Measurements from ENCODE around the gene RAI2. TPM values are rescaled to one million over a fixed set of nuclear protein-coding genes. Genes with fewer than 3 reads are reported as not detected.

The RAI2 gene
- total RNA-seq, 3 donors from 2014 or later = 3.6 to 20.7 (median 4.7) TPM

DNA sequence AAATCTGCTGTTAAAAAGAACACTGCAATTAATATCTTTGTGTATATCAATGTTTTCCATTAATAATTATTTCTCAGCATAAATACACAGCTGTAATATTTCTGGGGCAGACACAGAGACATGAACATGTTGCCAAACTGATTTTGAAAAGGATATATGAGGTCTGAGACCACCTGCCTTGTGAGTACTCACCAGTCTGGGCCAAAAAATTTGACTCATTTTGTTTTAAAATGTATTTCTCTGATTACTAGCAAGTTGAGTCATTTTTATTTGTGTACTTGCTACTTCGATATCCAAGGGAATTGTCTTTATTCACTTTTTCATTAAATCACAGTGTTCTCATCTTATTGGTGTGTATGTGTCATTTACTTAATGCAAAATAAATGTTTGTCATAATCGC lies 8.5 kb upstream of the RAI2 start:
- no peaks in the 10 kb centered on the region for H3K4me1 ChIP-seq (ENCODE audit: low read depth)
- no peak overlapping the region for H3K4me3 ChIP-seq
- ATAC-seq (no peak), DNase-seq (no peak)
- no peaks in the 10 kb centered on the region for H3K36me3 ChIP-seq (ENCODE audit: low read depth)
- no peak for TF ChIP-seq CTCF (IDR thresholded peaks at IDR 0.05)
- intact Hi-C loops (cut with DNase I, micrococcal nuclease) = no loop called here
- no peaks in the 10 kb centered on the region for H3K9me3 ChIP-seq

DNA sequence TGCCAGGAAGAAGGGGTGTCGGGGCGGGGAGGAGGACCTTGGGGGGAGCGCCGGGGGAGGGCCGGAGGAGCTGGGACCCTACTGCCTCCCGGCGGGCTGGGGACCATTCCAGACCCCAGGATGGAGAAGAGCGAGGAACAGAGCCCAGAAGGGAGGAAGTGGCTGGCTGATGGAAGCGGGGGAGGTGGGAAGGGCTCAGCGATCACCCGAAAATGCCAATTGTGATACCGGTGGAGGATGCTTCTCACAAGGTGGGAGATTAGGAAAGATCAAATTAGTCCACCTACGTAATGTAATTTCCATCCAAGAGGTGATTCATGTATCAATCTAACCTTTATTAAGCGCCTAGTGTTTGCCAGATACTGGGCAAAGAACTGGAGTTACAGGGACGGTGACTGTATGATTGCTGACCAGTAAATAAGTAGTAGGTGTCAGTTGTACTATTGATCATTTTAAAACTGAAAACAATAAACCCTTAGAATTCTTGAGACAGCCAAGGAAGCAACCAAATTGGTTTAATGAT lies 452 bp upstream of the RAI2 start:
- no peak for DNase-seq
- TF ChIP-seq CTCF (IDR thresholded peaks at IDR 0.05) = no peak
- intact Hi-C loops (cut with DNase I, micrococcal nuclease) = no loop called here
- H3K4me1 ChIP-seq (ENCODE audit: low read depth) = no peaks in the 10 kb centered on the region
- no peaks in the 10 kb centered on the region for H3K36me3 ChIP-seq (ENCODE audit: low read depth)
- H3K4me3 ChIP-seq = no peak overlapping the region
- no peak for ATAC-seq
- no peaks in the 10 kb centered on the region for H3K9me3 ChIP-seq

DNA sequence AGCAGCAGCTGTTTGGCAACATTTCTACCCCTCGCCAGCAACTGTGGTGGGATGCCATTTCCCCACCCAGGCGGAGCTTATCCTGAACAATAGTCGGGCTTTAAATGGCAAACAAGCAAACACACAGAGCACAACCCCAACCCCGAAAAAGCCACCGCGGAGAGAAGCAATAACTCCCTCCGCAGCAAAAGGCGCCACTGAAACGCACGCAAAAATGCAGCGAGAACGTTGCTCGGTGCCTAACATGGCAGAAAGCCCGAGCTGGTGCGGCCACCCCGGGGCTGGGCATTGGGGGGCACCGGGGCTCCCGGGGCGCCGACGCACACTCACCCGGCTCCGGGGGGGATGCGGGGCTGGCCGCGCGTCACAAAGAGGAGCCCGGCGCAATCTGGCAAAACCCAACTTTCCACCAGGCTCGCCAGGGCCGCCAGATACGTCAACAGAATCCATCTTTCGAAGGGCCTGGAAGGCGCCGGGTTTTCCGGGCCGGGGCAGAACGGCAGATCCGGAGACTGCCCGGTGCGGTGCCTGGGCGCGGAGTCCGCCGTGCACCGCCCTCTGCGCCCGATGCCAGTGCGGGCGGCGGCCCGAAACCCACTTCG lies 818 bp downstream of the RAI2 start:
- no peak for TF ChIP-seq CTCF (IDR thresholded peaks at IDR 0.05)
- H3K36me3 ChIP-seq (ENCODE audit: low read depth) = no peaks in the 10 kb centered on the region
- intact Hi-C loops (cut with DNase I, micrococcal nuclease) = no loop called here
- peak; percentile 7 for ATAC-seq
- DNase-seq = peak in 2 of 3 donors; percentile 9 to 28
- H3K9me3 ChIP-seq = no peaks in the 10 kb centered on the region
- H3K4me3 ChIP-seq = no peak overlapping the region
- H3K4me1 ChIP-seq (ENCODE audit: low read depth) = no peaks in the 10 kb centered on the region

- TF ChIP-seq CTCF (IDR thresholded peaks at IDR 0.05) = no peak
- DNase-seq (peak in 2 of 3 donors; percentile 46 to 47), ATAC-seq (peak; percentile 62)
- H3K4me1 ChIP-seq (ENCODE audit: low read depth) = no peaks in the 10 kb centered on the region
- H3K4me3 ChIP-seq = no peak overlapping the region
- H3K9me3 ChIP-seq = no peaks in the 10 kb centered on the region
- intact Hi-C loops (cut with DNase I, micrococcal nuclease) = no loop called here
- no peaks in the 10 kb centered on the region for H3K36me3 ChIP-seq (ENCODE audit: low read depth)
These were observed 1.4 kb downstream of the RAI2 start for GRCh38 chrX:17859609-17860178.

- no peak for ATAC-seq
- Histone ChIP-seq H3K9me3 (no peaks in the 10 kb centered on the region), H3K4me1 (ENCODE audit: low read depth) (peaks cover 4% of the 10 kb centered on the region), H3K36me3 (ENCODE audit: low read depth) (no peaks in the 10 kb centered on the region), H3K4me3 (no peak overlapping the region)
- TF ChIP-seq CTCF (IDR thresholded peaks at IDR 0.05) = no peak
- intact Hi-C loops (cut with DNase I, micrococcal nuclease) = no loop called here
- DNase-seq = no peak
These were observed 6.6 kb downstream of the RAI2 start for GRCh38 chrX:17854531-17854930.
